GM18520 (cell line): ENCODE results near the gene ALAS1.

Source experiments
- ATAC-seq: cut with Tn5 transposase; IDR thresholded peaks from one replicate; pipeline ENCODE4 v1.9.1; 2021; ENCODE audit not compliant: unreplicated experiment

Gene ALAS1

DNA sequence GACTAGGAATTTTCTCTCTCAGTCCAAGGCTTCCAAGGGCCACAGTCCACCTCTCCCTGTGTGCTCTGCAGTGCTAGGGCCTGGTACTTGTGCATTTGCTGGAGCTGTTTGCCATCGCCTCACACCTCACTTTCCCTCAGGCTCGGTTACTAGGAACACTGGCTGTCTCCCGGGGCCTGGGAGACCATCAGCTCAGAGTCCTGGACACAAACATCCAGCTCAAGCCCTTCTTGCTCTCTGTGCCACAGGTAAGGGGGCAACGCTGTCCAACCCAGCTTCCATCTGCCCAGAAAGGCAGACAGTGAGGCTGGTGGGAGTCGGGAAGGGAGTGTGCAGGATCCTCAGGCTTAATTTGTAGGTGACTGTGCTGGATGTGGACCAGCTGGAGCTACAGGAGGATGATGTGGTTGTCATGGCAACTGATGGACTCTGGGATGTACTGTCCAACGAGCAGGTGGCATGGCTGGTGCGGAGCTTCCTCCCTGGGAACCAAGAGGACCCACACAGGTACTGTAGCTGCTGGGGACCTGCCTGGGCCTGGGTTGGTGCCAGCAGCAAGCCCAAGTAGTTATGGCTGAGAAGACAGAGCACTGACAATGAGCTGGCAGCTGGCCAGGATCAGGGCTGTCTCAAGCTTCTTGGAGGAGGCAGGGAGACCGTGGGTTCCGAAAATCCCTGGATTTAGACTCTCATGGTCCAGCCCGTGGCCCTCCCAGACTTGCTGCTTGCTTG, 51.0 kb downstream of the ALAS1 start:
- ATAC-seq, result no peak

DNA sequence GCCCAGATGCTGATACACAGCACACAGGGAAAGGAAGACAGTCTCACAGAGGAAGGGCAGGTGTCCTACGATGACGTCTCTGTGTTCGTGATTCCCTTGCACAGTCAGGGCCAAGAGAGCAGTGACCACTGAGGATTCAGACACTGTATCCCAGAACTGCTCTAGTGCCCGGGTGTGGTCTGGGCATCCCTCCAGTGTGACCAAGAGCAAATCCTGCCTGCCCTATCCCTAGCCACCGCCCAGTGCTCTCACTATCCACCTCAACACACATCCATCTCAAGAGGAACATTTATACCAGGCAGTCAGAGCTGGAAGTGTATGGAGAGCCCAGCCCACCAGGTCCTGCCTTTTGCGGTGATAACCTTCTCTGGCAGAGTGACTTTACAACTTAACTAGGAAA, 51.7 kb downstream of the ALAS1 start:
- ATAC-seq, result no peak

DNA sequence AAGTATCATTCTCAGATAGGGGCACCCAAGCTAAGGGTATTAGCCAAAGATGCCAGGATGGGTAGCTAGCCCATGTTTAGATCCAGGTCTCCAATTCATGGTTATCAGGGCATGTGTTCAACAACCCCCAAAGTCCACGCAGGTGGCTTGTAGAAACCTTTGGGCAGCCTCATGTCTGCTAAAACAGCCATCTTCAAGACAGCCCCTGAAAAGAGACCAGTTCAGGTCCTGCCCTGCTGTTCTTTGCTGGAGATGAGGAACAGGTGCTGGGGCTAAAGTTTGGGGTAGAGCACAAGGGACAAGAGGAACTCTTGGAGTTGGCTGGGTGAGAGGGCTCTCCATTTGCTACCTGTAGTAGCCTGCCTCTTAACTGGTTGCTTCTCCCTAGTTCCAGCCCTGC, 52.2 kb downstream of the ALAS1 start:
- no peak for ATAC-seq

DNA sequence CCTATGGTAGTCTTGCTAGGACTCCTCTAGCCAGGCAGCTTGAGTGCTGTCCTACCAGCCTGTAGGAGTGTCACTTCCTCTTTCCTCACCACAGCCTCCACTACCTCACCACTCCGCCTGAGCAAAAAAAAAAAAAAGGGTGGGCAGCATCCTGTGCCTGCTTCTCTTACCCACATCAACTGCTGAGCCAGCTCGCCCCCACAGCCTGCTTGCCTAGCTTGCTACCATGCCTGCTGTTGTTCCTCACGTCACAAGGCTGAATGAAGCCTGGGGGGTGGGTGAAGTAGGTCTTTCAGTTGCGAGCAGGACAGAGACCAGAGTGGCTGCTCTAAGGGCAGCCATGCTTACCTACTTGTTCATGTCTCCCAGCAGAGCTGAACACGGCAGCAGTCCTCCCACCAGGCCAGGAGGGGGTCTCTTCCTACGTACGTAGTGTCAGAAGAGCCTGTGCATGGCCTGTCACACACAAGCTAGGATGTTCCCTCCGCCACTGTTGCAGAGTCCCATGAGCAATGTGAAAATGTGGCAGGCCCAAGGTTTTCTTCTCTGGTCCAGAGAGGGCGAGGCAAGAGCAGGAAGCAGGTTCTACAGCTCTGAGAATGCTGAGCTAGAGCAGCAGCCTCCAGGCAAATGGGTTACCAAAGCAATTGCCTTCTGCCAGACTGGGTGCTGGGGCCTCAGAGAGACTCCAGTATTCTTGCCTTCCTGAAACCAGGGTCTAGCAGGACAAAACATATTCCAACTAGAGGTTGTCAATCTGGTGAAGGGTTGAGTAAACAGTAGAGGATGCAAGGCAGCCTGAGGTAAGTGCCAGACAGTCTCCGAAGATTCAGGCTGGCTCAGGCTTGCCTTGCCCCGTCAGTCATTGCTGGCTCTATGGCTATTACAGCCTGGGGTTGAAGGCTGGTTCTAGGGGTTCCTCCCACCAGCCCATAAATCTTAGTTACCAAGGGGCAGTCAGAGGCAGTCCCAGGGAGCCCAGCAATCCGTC, 55.6 kb downstream of the ALAS1 start:
- peak; percentile 74 for ATAC-seq

DNA sequence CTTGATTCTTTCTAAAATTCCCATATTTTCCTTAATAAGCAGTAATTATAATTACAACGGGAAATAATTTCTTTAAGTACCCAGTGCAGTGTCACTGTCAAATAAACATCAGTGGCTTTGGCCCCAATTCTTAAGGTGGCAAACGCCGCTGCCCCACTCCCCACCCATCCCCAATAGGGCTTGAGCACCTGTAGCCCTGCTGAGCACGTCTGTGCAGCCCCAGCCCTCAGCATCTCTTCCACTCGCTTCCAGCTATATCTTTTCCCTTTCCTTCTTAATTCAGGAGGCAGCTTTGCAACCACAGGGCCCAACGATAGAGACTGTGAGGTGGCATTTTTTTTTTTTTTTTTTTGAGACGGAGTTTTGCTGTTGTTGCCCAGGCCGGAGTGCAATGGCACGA, 56.6 kb downstream of the ALAS1 start:
- no peak for ATAC-seq

DNA sequence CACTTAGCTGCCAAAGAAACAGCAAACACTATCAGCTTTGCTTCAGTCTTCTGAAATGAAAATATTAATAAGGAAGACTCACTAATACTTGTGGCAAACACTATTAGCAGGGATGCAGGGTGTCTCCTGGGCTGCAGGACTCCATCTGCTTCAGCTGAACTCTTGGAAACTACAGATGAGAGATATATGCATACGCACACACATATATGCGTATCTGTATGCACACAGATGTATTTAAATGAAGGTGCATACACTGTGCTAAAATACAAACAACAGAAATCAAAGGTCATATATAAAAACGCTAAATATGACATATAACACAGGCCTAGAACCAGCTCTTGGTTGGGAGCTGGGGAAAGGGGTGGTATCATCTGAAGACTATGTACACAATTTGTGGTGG, 58.2 kb downstream of the ALAS1 start:
- no peak for ATAC-seq

DNA sequence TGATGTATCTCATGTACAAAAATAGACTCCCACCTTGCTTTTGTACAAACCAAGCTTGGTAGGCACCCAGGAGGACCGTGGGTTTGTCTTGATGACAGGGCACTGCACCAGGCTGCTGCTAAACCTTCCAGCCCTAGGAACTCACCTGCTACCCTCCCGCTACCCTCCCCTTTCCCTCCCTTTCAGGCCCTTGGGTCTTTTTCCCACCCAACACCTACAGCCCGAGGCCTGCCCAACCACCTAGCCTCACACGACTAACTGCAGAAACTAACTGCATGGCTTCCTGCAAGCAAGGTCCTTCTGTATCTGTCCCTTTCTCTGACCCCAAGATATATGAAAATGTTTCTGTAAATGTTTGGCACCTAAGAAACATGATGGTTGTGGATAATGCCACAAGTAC, 58.7 kb downstream of the ALAS1 start:
- no peak for ATAC-seq

DNA sequence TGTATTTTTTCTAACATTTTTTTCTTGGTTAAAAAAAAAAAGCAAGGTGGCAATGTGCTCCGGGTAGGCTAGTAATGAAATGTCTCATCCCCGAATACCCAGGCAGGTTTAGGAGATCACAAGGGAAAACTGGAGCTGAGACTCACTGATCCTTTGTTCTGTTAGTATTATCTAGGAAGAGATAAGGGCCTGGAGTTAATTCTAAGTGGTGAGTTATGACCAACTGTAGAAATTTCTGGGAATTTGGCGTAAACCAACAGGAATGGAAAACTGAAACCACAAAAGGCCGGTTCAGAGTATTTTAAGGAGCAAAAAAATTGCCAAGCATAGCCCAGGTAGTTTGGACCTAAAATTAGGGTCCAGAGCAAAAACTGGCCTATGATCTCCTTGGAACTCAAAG, 60.0 kb downstream of the ALAS1 start:
- ATAC-seq, result no peak

DNA sequence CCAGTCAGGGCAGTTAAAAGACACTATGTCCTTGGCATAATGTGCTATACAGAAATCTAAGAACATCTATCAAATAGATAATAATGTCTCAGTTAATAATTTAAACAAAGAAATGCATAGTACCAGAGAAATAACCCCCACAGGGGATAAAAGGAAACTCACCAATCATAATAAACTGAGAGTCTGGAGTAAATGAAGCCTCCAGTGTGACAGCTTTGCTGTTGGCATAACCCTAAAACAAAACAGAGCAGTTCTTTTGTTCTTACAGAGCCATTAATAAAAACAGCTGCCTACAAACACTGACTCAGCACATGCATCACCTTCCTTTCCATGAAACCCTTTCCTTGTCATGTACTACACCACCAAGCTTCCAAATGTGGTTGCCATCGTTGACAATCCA, 61.1 kb downstream of the ALAS1 start:
- ATAC-seq, result no peak

DNA sequence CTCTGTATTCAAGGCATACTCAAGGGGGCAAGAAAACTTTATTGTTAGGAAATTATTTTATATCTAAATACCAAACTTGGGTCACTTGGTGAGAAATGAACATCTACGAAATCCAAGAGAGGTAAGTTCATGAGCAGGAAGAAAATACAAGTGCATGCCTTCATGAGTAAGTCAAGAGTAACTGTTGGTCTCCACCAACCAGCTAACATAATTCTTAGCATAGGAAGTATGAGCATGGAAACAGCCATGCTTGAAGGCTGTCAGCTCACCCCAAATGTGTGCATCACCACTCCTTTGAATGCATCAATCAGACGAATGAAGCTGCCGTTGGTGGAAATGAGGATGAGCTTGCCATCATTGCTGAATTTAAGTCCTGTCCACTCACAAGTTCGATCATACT, 61.5 kb downstream of the ALAS1 start:
- ATAC-seq, result no peak

DNA sequence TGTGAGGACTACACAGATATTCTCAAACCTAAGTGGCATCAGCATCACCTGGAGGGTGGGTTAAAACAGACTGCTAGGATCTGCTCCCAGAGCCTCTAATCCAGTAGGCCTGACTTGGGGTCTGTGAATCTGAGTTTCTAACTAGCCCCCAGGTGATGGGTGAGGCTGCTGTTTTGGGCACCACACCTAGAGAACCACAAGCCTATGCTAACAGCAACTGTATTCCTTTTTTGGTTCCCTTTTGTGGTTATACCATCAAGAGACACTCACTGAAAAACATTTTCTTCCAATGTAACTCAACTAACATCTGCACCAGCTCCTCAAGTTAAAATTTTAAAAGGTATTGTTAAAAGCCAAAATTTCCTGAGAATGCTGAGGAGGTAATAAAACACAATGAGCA, 64.5 kb downstream of the ALAS1 start:
- no peak for ATAC-seq
